Measurements from ENCODE around the gene FAM53A.

- TF ChIP-seq CTCF (conservative IDR thresholded peaks at IDR 0.05 in 1 of 2, IDR thresholded peaks at IDR 0.05 in 1 of 2; ENCODE audit: low read depth in 1 of 2, low read length in 2 of 2) (no peak), EZH2 (IDR thresholded peaks at IDR 0.05; ENCODE audit: low read length, missing control alignments) (no peak)
These were observed 22.4 kb downstream of the FAM53A start for GRCh38 chr4:1661695-1662094.

Data from fibroblast of lung (primary cell).